H9 (cell line): ENCODE measurements around the gene TBC1D22A. TPM values are rescaled to one million over a fixed set of nuclear protein-coding genes. Genes with fewer than 3 reads are reported as not detected.

ENCODE experiments used
- DNase-seq: peaks from one replicate; pipeline ENCODE4 v3.0.0-alpha.2; 2017
- H2AFZ ChIP-seq: one replicate; pipeline ENCODE4 v1.6.1; 2013; ENCODE audit warnings: mild to moderate bottlenecking, low read length, control low read depth, moderate library complexity
- H2AK5ac ChIP-seq: 2 replicates; pipeline ENCODE4 v1.6.1; 2013; ENCODE audit warnings: low read length, control low read depth, mixed read lengths; ENCODE audit not compliant: insufficient read length
- H2BK120ac ChIP-seq: one replicate; pipeline ENCODE4 v1.6.1; 2013; ENCODE audit warnings: low read depth, mild to moderate bottlenecking, low read length, control low read depth, inconsistent platforms; ENCODE audit not compliant: poor library complexity, severe bottlenecking
- H2BK12ac ChIP-seq: 2 replicates; pipeline ENCODE4 v1.6.1; 2013; ENCODE audit warnings: low read length, control low read depth, mixed read lengths, low read depth; ENCODE audit not compliant: insufficient read length
- H2BK15ac ChIP-seq: 2 replicates; pipeline ENCODE4 v1.6.1; 2013; ENCODE audit warnings: low read depth, low read length, control low read depth
- H2BK20ac ChIP-seq: one replicate; pipeline ENCODE4 v1.6.1; 2013; ENCODE audit warnings: low read depth, mild to moderate bottlenecking, low read length, control low read depth, inconsistent platforms; ENCODE audit not compliant: poor library complexity, severe bottlenecking
- H2BK5ac ChIP-seq: 2 replicates; pipeline ENCODE4 v1.6.1; 2013; ENCODE audit warnings: low read length, control low read depth, mixed read lengths; ENCODE audit not compliant: insufficient read length
- H3K14ac ChIP-seq: 2 replicates; pipeline ENCODE4 v1.6.1; 2013; ENCODE audit warnings: low read length, control low read depth; ENCODE audit not compliant: insufficient read depth
- H3K18ac ChIP-seq: 2 replicates; pipeline ENCODE4 v1.6.1; 2013; ENCODE audit warnings: low read depth, mild to moderate bottlenecking, mixed read lengths, low read length, control low read depth; ENCODE audit not compliant: insufficient read length
- H3K23ac ChIP-seq: 2 replicates; pipeline ENCODE4 v1.6.1; 2013; ENCODE audit warnings: low read length, control low read depth, mixed read lengths, low read depth; ENCODE audit not compliant: insufficient read length
- H3K23me2 ChIP-seq: 2 replicates; pipeline ENCODE4 v1.6.1; 2013; ENCODE audit warnings: low read depth, mild to moderate bottlenecking, mixed read lengths, low read length, control low read depth; ENCODE audit not compliant: insufficient read length, poor library complexity, severe bottlenecking
- H3K27ac ChIP-seq: 2 replicates; pipeline ENCODE4 v1.5.1; 2013; ENCODE audit warnings: low read length, control low read depth, mixed read lengths, low read depth; ENCODE audit not compliant: insufficient read length
- H3K27me3 ChIP-seq: 2 replicates; pipeline ENCODE4 v1.6.1; 2013; ENCODE audit warnings: low read length, control low read depth, inconsistent platforms; ENCODE audit not compliant: insufficient read depth
- H3K4ac ChIP-seq: 2 replicates; pipeline ENCODE4 v1.6.1; 2013; ENCODE audit warnings: low read depth, mild to moderate bottlenecking, control low read depth, inconsistent platforms, low read length, moderate library complexity
- H3K4me1 ChIP-seq: 2 replicates; pipeline ENCODE4 v1.6.1; 2013; ENCODE audit warnings: low read length, control low read depth, inconsistent platforms; ENCODE audit not compliant: insufficient read depth
- H3K4me2 ChIP-seq: 2 replicates; pipeline ENCODE4 v1.6.1; 2013; ENCODE audit warnings: low read length, control low read depth, mixed read lengths; ENCODE audit not compliant: insufficient read length, insufficient read depth
- H3K56ac ChIP-seq: 2 replicates; pipeline ENCODE4 v1.6.1; 2013; ENCODE audit warnings: low read depth, mild to moderate bottlenecking, mixed read lengths, low read length, control low read depth; ENCODE audit not compliant: insufficient read length
- H3K79me1 ChIP-seq: 2 replicates; pipeline ENCODE4 v1.6.1; 2013; ENCODE audit warnings: low read depth, mild to moderate bottlenecking, moderate library complexity, low read length, control low read depth, inconsistent platforms; ENCODE audit not compliant: insufficient read depth, poor library complexity, severe bottlenecking
- H3K79me2 ChIP-seq: 2 replicates; pipeline ENCODE4 v1.6.1; 2013; ENCODE audit warnings: low read length, control low read depth, inconsistent platforms; ENCODE audit not compliant: insufficient read depth
- H3K9ac ChIP-seq: 2 replicates; pipeline ENCODE4 v1.6.1; 2013; ENCODE audit warnings: low read length, control low read depth, mixed read lengths; ENCODE audit not compliant: insufficient read length; ENCODE audit errors: extremely low read depth
- H3K9me3 ChIP-seq: one replicate; pipeline ENCODE4 v1.6.1; 2013; ENCODE audit warnings: low read depth, low read length, inconsistent platforms; ENCODE audit not compliant: control insufficient read depth
- H3T11ph ChIP-seq: one replicate; pipeline ENCODE4 v1.6.1; 2013; ENCODE audit warnings: mild to moderate bottlenecking, low read length, control low read depth, inconsistent platforms
- H4K20me1 ChIP-seq: one replicate; pipeline ENCODE4 v1.6.1; 2013; ENCODE audit not compliant: control insufficient read depth, insufficient read length, insufficient read depth
- H4K5ac ChIP-seq: 2 replicates; pipeline ENCODE4 v1.6.1; 2013; ENCODE audit warnings: low read depth, mild to moderate bottlenecking, mixed read lengths, low read length, control low read depth; ENCODE audit not compliant: insufficient read length
- H4K8ac ChIP-seq: replicated peaks from 2 replicates; pipeline ENCODE4 v1.6.1; 2013; ENCODE audit warnings: low read length, control low read depth, mixed read lengths, low read depth; ENCODE audit not compliant: insufficient read length
- H4K91ac ChIP-seq: 2 replicates; pipeline ENCODE4 v1.6.1; 2013; ENCODE audit warnings: low read depth, mild to moderate bottlenecking, moderate library complexity, mixed read lengths, low read length, control low read depth; ENCODE audit not compliant: insufficient read length
- H3K27ac Mint-ChIP-seq, 3 experiments: 2 replicates in 2 of 3; 3 replicates in 1 of 3; pipeline ENCODE4 v1.8.0; 2020 to 2021; ENCODE audit warnings: mixed read lengths in 3 of 3, mild to moderate bottlenecking in 1 of 3, moderate library complexity in 1 of 3
- H3K27me3 Mint-ChIP-seq: 2 replicates; pipeline ENCODE4 v1.8.0; 2021; ENCODE audit warnings: low read depth, mild to moderate bottlenecking, moderate library complexity, mixed read lengths
- H3K36me3 Mint-ChIP-seq, 3 experiments: 2 replicates in 2 of 3; 3 replicates in 1 of 3; pipeline ENCODE4 v1.8.0; 2020 to 2021; ENCODE audit warnings: low read depth in 3 of 3, mixed read lengths in 3 of 3; ENCODE audit not compliant: insufficient read depth in 1 of 3
- H3K4me1 Mint-ChIP-seq, 2 experiments: 2 replicates each; pipeline ENCODE4 v1.8.0; 2020; ENCODE audit warnings: mixed read lengths in 2 of 2
- H3K4me3 Mint-ChIP-seq, 2 experiments: 2 replicates in 1 of 2; 3 replicates in 1 of 2; pipeline ENCODE4 v1.8.0; 2020 to 2021; ENCODE audit warnings: mild to moderate bottlenecking in 2 of 2, mixed read lengths in 2 of 2, moderate library complexity in 1 of 2
- H3K9me3 Mint-ChIP-seq, 2 experiments: 2 replicates in 1 of 2; 3 replicates in 1 of 2; pipeline ENCODE4 v1.8.0; 2020; ENCODE audit warnings: mild to moderate bottlenecking in 2 of 2, mixed read lengths in 2 of 2, moderate library complexity in 1 of 2
- WGBS: extraction: QIAGEN DNeasy Blood & Tissue Kit; methylation state at CpG from one replicate; pipeline ENCODE4 v1.1.7; 2013; ENCODE audit warnings: missing lambda C conversion rate, low lambda C conversion rate, mixed read lengths; ENCODE audit not compliant: insufficient read length; ENCODE audit errors: extremely low coverage; 5-methylcytosine and 5-hydroxymethylcytosine counted together
- total RNA-seq: library from RNA; stranded (reverse); gene quantifications from 2 replicates; pipeline ENCODE4 v1.2.1, GENCODE V29; 2021
- TF ChIP-seq, protein P1 (sequence below): fragments of 200-600 bp; sonication (generic); conservative IDR thresholded peaks from 3 replicates; pipeline ENCODE4 v1.8.0; 2021; ENCODE audit warnings: antibody characterized with exemption, mild to moderate bottlenecking

The TBC1D22A gene
- total RNA-seq, 1 experiment from 2014 or later, result 20.8 TPM

DNA sequence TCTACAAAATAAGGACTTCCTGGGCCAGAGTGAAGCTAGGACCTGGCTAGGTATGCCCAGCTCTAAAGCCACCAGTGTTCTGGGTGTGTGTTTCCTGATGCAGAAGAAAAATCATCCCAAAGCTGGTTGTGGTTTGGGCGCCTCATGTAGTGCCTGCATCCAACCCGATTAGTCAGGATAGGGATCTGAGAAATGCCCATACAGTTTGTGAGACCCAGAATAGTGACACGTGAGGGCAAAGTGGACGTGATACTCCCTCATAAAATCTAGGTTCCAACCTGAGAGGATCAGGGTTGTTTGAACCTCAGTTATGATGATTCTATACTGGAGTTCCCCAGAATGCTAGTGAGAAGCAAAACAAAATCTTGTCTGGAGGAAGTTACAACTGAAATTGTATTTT, 238.4 kb downstream of the TBC1D22A start:
- no peak overlapping the region for H2BK15ac ChIP-seq
- no peak overlapping the region for H4K91ac ChIP-seq
- no peak overlapping the region for H3K27ac Mint-ChIP-seq
- H3K9ac ChIP-seq, result no peak overlapping the region
- no peak overlapping the region for H2BK120ac ChIP-seq
- H2BK20ac ChIP-seq, result no peak overlapping the region
- no peak overlapping the region for H3K4me3 Mint-ChIP-seq
- H3K9me3 ChIP-seq, result no peaks in the 10 kb centered on the region
- no CpG with 5 or more reads among the region's 4 CpGs for WGBS
- H4K8ac ChIP-seq, result no peak overlapping the region
- H3K9me3 Mint-ChIP-seq, result peaks cover 0 to 2% of the 10 kb centered on the region in 2 experiments; a peak in 1 of 5 replicates
- no peaks in the 10 kb centered on the region for H3K23me2 ChIP-seq
- no peak overlapping the region for H2AFZ ChIP-seq
- H3K4ac ChIP-seq, result no peak overlapping the region
- no peak overlapping the region for H3K27ac ChIP-seq
- peaks cover 0 to 6% (median 5%) of the 10 kb centered on the region in 3 experiments; a peak in 5 of 7 replicates for H3K36me3 Mint-ChIP-seq
- H3K27me3 Mint-ChIP-seq, result no peaks in the 10 kb centered on the region
- H3T11ph ChIP-seq, result no peak overlapping the region
- no peak overlapping the region for H2BK5ac ChIP-seq
- H3K79me2 ChIP-seq, result no peaks in the 10 kb centered on the region
- no peaks in the 10 kb centered on the region for H3K4me1 ChIP-seq
- no peaks in the 10 kb centered on the region for H3K27me3 ChIP-seq
- H3K4me1 Mint-ChIP-seq, result peaks cover 2 to 8% of the 10 kb centered on the region in 2 experiments; a peak in 2 of 4 replicates
- TF ChIP-seq, protein P1, sequence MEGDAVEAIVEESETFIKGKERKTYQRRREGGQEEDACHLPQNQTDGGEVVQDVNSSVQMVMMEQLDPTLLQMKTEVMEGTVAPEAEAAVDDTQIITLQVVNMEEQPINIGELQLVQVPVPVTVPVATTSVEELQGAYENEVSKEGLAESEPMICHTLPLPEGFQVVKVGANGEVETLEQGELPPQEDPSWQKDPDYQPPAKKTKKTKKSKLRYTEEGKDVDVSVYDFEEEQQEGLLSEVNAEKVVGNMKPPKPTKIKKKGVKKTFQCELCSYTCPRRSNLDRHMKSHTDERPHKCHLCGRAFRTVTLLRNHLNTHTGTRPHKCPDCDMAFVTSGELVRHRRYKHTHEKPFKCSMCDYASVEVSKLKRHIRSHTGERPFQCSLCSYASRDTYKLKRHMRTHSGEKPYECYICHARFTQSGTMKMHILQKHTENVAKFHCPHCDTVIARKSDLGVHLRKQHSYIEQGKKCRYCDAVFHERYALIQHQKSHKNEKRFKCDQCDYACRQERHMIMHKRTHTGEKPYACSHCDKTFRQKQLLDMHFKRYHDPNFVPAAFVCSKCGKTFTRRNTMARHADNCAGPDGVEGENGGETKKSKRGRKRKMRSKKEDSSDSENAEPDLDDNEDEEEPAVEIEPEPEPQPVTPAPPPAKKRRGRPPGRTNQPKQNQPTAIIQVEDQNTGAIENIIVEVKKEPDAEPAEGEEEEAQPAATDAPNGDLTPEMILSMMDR, result no peak
- no peak overlapping the region for H2BK12ac ChIP-seq
- no peak overlapping the region for H4K5ac ChIP-seq
- no peak overlapping the region for H3K4me2 ChIP-seq
- H3K18ac ChIP-seq, result no peak overlapping the region
- no peaks in the 10 kb centered on the region for H4K20me1 ChIP-seq
- no peak overlapping the region for H3K23ac ChIP-seq
- no peaks in the 10 kb centered on the region for H3K79me1 ChIP-seq
- H3K14ac ChIP-seq, result no peak overlapping the region
- H2AK5ac ChIP-seq, result no peak overlapping the region
- DNase-seq, result no peak
- no peak overlapping the region for H3K56ac ChIP-seq
